NCI-H82 treated with DMSO at 0.1 percent for 48 hours (cell line): Measurements from ENCODE around the gene BBS7.

Experiments
- DNase-seq: peaks from one replicate; lab custom pipeline; 2025; ENCODE audit not compliant: unreplicated experiment; lab: John Stamatoyannopoulos, UW

BBS7 gene

DNA sequence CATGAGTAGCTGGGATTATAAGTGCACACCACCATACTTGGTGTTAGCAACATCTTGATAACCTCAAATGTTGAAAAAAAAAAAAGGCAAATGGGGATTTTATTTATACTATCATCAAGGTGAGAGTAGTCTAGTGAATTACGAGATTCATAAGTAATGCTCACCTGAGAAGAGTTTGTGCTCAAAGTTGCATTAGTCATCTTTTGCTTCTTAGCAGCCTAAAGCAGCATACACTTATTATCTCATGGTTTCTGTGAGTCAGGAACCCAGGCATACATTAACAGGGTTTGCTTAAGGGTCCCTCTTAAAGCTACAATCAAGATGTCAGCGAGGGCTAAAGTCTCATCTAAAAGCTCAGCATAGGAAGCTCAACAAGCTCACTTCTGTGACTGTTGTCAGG lies 77.3 kb downstream of the BBS7 start:
- no peak for DNase-seq

DNA sequence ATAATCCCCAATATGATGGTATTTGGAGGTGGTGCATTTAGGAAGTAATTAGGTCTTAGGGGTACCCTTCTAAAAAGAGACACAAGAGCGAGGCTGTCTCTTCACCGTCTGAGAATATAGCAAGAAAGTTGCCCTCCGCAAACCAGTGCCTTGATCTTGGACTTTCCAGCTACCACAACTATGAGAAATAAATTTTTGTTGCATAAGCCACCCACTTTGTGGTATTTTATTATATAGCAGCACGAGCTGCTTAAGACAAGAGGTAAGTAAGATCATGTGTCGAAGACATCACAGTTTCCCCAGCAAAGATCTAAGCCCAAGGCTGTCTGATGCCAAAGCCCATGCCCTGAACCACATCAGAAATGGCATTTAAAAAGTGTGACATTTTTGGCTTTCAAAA lies 78.8 kb downstream of the BBS7 start:
- no peak for DNase-seq

DNA sequence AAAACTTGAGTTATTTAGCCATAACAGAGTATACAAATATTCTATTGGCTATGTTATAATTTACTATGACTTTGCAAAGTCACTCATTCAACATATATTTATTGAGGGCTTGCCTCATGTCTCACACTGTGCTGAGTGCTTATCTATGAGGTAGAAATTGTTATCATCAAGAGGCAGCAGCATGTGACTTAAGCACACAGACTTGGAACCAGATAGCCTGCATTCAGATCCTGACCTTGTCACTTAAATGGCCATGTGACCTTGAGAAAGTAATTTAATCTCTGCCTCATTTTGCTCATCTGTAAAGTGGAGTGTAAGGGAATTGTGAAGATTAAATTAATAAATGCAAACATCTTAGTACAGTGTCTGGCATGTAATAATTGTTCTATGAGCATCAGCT lies 79.3 kb downstream of the BBS7 start:
- no peak for DNase-seq

DNA sequence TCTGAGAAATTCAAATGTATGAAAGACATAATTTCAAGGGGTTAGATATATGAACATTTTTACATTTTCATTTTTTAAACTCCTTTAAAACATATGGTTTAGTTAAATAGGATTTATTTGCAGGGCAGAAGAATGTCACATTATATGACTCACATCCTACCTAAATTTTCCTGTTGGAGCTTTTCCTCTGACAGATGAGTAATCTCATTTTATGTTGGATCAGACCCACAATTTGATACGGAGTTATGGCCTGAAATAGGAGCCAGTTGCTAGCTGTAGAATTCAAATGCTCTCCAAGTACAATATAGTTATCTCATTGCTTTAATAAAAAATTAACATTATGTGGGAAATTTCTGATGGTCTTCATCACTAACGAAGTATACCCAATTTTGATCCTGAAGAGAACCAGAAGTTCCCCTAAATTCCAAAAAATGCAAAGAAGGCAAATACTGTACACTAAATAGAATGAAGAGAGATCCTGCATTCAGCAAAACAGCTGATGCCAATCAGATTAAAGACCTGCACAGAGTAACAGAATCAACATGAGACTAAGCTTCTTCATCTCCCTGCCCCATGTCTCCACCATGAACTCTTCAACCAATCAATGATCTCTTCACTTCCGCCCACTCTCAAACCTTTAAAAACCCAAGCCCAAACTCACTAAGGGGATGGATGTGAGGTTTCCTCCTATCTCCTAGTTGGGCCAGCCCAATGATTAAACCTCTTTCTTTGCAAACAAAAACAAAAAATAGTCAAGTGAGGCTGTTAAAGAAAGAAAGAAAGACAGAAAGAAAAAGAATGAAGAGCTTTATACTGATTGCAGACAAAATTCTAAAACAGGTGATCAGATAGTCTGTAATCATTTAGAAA lies 80.1 kb downstream of the BBS7 start:
- DNase-seq = no peak

DNA sequence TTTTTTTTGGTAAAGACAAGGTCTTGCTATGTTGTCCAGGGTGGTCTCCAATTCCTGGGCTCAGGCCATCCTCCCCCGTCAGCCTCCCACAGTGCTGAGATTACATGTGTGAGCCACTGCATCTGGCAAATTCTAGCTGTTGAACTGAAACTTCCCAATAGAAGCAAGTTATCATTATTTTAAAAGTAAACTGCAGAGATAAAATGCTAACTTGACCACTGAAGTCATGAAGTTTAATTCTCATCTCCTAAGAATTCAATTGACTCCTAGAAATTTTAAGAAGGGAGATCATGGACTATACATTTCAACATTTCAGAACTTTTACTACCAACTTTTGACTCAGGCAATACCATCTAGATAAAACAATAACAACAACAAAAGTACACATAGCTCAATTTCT lies 80.8 kb downstream of the BBS7 start:
- DNase-seq = no peak

DNA sequence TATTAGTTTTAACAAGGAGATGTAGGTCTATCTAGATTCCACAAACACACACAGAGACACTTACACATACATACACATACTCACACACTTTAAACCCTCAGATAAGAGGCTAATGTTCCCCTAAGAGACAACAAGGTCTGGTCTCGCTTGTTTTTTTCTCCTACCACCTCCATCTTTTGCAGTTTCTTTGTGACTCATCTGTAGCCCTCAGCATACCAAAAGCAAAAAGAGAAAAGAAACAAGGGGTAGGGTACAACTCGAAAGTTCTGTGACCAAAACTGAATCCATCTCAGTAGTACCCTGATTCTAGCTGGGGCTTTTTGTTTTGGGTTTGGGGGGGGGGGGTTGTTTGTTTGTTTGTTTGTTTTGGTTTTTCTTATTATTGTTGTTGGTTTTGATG lies 81.4 kb downstream of the BBS7 start:
- no peak for DNase-seq

DNA sequence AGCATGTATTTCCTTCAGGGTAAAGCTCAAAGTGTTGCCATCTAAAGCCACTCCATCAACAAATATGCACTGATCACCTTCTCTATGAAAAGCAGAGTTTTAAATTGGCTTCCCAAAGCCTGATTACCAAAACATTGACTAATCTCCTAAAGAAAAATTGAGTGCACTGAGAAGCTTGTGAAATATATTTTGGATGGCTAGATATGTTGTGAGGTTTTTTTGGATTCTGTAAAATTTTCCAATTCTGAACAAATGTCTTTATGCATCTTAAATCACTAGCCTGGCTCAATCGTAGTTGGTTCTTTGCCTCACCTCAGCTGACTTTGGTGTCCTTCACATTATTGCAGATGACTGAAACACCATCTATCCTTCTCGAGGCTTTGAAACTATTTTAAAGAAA lies 84.1 kb downstream of the BBS7 start:
- no peak for DNase-seq

DNA sequence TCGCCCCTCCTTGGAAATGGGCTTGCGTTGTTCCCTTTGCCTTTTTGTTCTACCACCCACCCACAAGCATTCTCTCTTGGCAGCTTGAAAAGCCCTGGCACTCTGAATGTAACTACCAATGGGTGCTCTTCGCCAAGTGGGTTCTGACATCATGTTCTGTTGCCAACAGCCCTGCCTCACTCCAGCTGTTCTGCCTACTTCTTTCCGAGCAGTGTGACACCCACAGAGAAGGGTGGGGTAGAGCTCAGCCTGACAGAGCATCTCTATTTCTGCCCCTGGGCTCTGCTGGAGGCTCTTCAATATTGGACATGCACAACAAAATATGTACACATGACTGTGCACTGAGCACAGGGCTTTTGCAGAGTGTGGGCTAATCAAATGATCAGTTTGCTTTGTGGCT lies 84.8 kb downstream of the BBS7 start:
- DNase-seq = no peak

DNA sequence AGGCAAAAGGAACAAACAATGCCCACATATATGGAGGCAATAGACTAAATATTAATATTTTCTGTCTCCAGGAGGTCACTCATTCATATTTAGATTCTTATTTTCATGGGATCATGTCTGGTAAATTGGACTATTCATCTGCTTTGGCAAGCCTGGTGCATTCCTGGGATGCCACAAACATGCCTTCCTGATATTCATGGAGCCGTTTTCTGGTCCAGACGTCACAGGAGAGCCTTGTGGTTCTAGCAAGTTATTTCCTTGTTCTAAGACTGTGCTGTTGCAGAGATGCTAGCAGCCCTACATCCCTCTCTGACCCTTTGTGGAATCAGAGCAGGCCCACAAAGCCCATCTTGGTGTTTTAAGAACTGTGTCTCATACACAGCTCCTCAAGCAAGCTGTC lies 85.3 kb downstream of the BBS7 start:
- no peak for DNase-seq

DNA sequence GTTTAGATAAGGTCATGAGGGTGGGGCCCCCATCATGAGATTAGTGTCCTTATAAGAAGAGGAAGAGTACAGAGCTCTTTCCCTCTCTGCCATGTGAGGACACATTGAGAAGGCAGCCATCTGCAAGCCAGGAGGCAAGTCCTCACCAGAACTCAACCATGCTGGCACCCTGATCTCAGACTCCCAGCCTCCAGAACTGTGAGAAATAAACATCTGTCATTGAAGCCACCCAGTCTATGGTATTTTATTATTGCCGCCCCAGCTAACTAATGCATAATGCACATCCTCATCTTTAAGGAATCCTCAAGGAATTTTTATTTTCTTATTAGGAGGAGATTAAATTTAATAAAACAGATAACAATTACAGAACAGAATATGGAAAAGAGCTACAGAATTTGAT lies 85.9 kb downstream of the BBS7 start:
- DNase-seq = no peak

DNA sequence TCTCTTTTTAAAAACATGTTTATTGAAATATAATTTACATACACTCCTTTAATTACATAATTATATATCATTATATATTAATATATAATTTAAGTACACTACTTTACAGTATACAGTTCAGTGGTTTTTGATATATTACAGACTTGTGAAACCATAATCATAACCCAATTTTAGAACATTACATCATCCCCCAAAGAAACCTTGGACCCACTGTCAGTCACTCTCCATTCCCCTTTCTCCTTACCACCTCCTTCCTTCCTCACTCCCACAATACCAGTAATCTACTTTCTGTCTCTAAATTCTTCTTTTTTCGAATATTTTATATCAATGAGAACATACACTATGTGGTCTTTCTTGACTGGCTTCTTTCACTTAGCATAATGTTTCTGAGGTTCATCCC lies 87.1 kb downstream of the BBS7 start:
- no peak for DNase-seq

DNA sequence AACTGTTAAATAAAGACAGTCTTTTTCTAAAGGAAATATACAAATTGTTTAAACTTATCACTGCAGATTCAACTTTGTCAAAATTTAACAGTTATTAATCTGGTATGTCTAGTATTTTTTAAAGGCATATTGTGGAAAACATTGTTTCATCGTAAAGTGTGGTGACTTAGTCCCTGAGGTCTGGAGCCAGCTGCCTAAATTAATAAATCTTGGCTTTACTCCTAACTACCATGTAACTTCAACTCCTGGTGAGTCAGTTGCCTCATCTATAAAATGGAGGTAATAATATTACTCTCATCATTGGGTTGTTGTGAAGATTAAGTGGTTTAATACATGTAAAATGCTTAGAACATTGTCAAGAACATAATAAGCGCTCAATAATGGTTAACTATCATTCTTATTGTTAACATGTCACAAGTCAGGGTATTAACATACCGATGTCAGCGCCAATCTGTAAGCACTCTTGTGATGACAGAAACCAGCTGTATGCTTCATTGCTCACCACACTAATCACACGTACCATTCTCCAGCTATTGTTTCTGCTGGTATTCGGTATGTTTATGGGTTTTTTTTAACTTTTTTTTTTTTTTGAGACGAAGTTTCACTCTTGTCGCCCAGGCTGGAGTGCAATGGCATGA lies 91.2 kb downstream of the BBS7 start:
- no peak for DNase-seq

DNA sequence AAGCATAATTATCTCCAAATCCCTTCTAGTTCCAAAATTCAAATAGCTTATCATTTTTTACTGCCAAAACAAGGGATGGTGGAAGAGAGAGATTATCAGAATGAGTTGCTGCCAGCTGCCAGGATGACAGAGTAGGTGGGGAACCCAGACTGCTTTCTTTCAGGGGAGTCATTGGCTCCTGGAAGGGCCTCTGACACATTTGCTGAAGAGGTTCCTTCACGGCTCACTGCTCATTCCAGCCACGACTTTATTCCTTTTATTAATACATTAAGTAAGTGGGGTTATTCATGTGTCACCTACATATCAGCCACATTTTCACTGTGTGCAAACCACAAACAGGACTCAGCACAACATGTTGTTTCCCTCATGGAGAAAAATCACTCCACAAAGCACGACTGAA lies 92.6 kb downstream of the BBS7 start:
- no peak for DNase-seq

DNA sequence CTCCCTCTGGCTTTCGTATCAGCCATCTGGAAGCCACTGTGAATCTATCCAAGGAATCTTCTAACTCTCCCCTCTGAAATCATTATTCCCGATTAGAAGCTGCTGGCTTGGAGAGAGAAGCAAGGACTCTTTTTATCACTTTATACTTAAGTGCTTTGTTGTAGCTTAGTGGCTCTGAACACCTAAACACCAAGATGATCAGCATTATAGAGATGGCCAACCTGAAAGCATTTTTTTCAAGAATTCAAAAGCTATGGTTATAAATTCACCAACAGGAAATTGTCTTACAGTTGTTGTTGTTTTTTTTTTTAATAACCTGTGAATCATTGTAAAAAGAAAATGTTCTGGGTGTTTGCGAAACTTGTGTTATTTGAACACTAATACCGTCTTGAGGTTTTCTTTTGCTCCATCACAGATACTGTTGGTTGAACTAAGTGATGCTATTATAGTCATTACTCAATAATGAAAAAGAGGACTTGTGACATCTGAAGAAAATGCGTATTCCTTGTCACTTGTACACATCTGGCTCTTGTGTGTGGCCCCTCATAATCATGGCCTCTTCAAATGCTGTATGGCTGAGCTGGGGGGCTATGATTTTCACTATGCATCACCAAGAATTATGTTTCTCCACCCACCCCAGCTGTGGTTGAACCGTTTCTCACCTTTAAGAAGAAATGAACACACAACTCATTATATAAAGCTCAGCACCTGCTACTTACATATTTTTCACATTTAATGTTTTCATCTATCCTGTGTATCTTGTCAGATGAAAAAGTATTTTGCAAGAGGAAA lies 93.5 kb downstream of the BBS7 start:
- DNase-seq = no peak
